SK-N-SH (cell line): ENCODE results near the gene G3BP1.

Experiments
- CHD2 ChIP-seq: fragments of 150-350 bp; IDR thresholded peaks from 2 replicates; pipeline ENCODE4 v1.6.1; 2018; ENCODE audit warnings: low read length; ENCODE audit not compliant: partially characterized antibody
- CTCF ChIP-seq: fragments of 200-600 bp; sonication (generic); IDR thresholded peaks from 2 replicates; pipeline ENCODE4 v1.6.1; 2017; ENCODE audit warnings: antibody characterized with exemption, mild to moderate bottlenecking, moderate library complexity
- EZH2phosphoT487 ChIP-seq: fragments of 200-600 bp; sonication (generic); IDR thresholded peaks from 2 replicates; pipeline ENCODE4 v1.6.1; 2017; ENCODE audit warnings: low read depth, mixed run types, mild to moderate bottlenecking, antibody characterized with exemption, moderate library complexity, borderline replicate concordance
- GABPA ChIP-seq: IDR thresholded peaks from 2 replicates; pipeline ENCODE4 v1.4.0; 2012; ENCODE audit warnings: low read depth, mild to moderate bottlenecking
- JUND ChIP-seq: IDR thresholded peaks from 2 replicates; pipeline ENCODE4 v1.4.0; 2012
- RAD21 ChIP-seq: IDR thresholded peaks from 2 replicates; pipeline ENCODE4 v1.6.1; 2012; ENCODE audit warnings: mild to moderate bottlenecking, low read length
- RCOR1 ChIP-seq: fragments of 150-350 bp; IDR thresholded peaks from 2 replicates; pipeline ENCODE4 v1.6.1; 2017; ENCODE audit warnings: antibody characterized with exemption, low read length
- REST ChIP-seq: IDR thresholded peaks from 2 replicates; pipeline ENCODE4 v1.6.1; 2012; ENCODE audit warnings: mild to moderate bottlenecking, low read depth, low read length, moderate library complexity
- TEAD4 ChIP-seq: IDR thresholded peaks from 2 replicates; pipeline ENCODE4 v1.4.0; 2012; ENCODE audit warnings: mild to moderate bottlenecking, borderline replicate concordance; ENCODE audit not compliant: insufficient read depth

- TF ChIP-seq CTCF (no peak), REST (no peak), JUND (no peak), CHD2 (no peak), TEAD4 (no peak), RCOR1 (no peak), RAD21 (no peak), EZH2phosphoT487 (no peak), GABPA (no peak)
Measured at GRCh38 chr5:151780348-151780747, 8.6 kb downstream of the G3BP1 start.
